Left ventricle myocardium inferior (tissue), 1 donor: ENCODE data around the gene MTO1. TPM values are rescaled to one million over a fixed set of nuclear protein-coding genes. Genes with fewer than 3 reads are reported as not detected.

Experiments used
- DNase-seq: peaks from one replicate; pipeline ENCODE4 v3.0.0-alpha.2; 2020
- H3K27ac ChIP-seq: fragments of 200-600 bp; replicated peaks from 2 replicates; pipeline ENCODE4 v1.8.0; 2021
- H3K27me3 ChIP-seq: fragments of 200-600 bp; 2 replicates; pipeline ENCODE4 v1.8.0; 2021; ENCODE audit warnings: low read depth
- H3K36me3 ChIP-seq: fragments of 200-600 bp; 2 replicates; pipeline ENCODE4 v1.8.0; 2021
- H3K4me1 ChIP-seq: fragments of 200-600 bp; 2 replicates; pipeline ENCODE4 v1.8.0; 2021
- H3K4me3 ChIP-seq: fragments of 200-600 bp; 2 replicates; pipeline ENCODE4 v1.8.0; 2021; ENCODE audit warnings: mild to moderate bottlenecking, moderate library complexity
- H3K9me3 ChIP-seq: fragments of 200-600 bp; replicated peaks from 2 replicates; pipeline ENCODE4 v1.8.0; 2021
- intact Hi-C: fragments of 100-400 bp; cut with micrococcal nuclease; formaldehyde crosslinking; loops from one replicate; pipeline ENCODE4 v1.11.0; 2022
- total RNA-seq: library from RNA; stranded (reverse); fragmentation: NEBNext Ultra II Directional; extraction: Animal tissue kit (Norgen Biotek cat#: 25700); gene quantifications from one replicate; pipeline ENCODE4 v1.2.1, GENCODE V29; 2021
- TF ChIP-seq, protein P1 (sequence below): fragments of 200-600 bp; IDR thresholded peaks from 2 replicates; pipeline ENCODE4 v1.8.0; 2021; ENCODE audit warnings: antibody characterized with exemption, mild to moderate bottlenecking, borderline replicate concordance
- donor health status: DM: no; HTN: yes; CAD: no; lungs with severe emphysema.

The MTO1 gene
- total RNA-seq, 1 donor from 2014 or later = 30.4 TPM

DNA sequence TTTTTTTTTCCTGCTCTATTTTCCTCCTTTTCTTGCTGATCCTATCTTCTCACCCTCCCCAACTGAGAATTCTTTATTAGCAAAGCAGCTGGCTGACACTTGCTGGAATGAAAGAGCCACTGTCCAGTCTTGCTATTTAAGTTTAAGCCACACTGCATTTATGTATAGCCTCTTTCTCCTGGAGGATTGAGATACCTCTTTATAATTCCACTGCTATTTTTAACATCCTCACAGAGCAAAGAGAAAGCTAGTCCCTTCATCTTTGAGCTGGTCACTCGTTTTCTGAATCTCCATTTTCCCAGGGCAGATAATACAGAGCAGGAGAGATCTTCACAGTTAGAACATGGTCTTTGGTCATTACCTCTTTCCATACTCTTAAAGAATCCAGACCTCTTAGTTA is 95.3 kb downstream of the MTO1 start:
- no peak for DNase-seq
- H3K4me1 ChIP-seq = no peaks in the 10 kb centered on the region
- intact Hi-C loops = no loop called here
- H3K27me3 ChIP-seq = peaks cover 29% of the 10 kb centered on the region
- H3K9me3 ChIP-seq = no peaks in the 10 kb centered on the region
- no peak overlapping the region for H3K27ac ChIP-seq
- TF ChIP-seq, protein P1, sequence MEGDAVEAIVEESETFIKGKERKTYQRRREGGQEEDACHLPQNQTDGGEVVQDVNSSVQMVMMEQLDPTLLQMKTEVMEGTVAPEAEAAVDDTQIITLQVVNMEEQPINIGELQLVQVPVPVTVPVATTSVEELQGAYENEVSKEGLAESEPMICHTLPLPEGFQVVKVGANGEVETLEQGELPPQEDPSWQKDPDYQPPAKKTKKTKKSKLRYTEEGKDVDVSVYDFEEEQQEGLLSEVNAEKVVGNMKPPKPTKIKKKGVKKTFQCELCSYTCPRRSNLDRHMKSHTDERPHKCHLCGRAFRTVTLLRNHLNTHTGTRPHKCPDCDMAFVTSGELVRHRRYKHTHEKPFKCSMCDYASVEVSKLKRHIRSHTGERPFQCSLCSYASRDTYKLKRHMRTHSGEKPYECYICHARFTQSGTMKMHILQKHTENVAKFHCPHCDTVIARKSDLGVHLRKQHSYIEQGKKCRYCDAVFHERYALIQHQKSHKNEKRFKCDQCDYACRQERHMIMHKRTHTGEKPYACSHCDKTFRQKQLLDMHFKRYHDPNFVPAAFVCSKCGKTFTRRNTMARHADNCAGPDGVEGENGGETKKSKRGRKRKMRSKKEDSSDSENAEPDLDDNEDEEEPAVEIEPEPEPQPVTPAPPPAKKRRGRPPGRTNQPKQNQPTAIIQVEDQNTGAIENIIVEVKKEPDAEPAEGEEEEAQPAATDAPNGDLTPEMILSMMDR = no peak
- H3K4me3 ChIP-seq = no peak overlapping the region
- no peaks in the 10 kb centered on the region for H3K36me3 ChIP-seq

Other genes starting within 250 kb of the MTO1 start
- gene KHDC1L, start 236.2 kb upstream of the MTO1 start, total RNA-seq = not detected
- gene KHDC1, start 198.5 kb upstream of the MTO1 start, total RNA-seq = 1.1 TPM
- gene DPPA5, start 107.5 kb upstream of the MTO1 start, total RNA-seq = not detected
- gene KHDC3L, start 99.1 kb upstream of the MTO1 start, total RNA-seq = not detected
- not detected for gene OOEP, start 91.8 kb upstream of the MTO1 start, total RNA-seq
- 0.41 TPM for gene DDX43, start 66.9 kb upstream of the MTO1 start, total RNA-seq
- 0.96 TPM for gene CGAS, start 9.4 kb upstream of the MTO1 start, total RNA-seq
- 1,882 TPM for gene EEF1A1, start 59.3 kb downstream of the MTO1 start, total RNA-seq
- 5.3 TPM for gene SLC17A5, start 192.3 kb downstream of the MTO1 start, total RNA-seq
- gene CD109, start 234.5 kb downstream of the MTO1 start, total RNA-seq = 9.1 TPM